ENCODE results near the gene ATRN. TPM values are rescaled to one million over a fixed set of nuclear protein-coding genes. Genes with fewer than 3 reads are reported as not detected.

The ATRN gene
- total RNA-seq, 1 experiment from 2014 or later, result 41.4 TPM

DNA sequence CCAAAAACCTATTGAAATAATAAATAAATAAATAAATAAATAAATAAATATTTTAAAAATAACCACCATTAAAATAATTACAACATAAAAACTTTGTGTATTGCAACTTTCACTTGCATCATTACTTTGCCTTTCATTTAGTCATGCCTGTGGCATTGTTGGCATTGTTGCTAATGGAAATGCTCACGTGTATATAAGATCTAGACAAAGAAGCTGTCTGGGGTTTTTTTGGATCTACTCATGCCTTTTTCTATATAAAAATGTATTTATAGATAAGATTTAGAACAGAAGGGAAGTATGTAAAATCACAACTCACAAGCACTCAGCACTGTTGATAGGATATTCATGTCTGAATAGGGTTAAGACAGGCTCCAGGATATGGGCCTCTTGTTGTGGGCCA is 164.5 kb downstream of the ATRN start:
- POLR2A ChIA-PET, result no interaction called here
- H3K27ac Mint-ChIP-seq (ENCODE audit: unreplicated experiment), result no peak overlapping the region
- CTCF ChIA-PET, result no interaction called here

DNA sequence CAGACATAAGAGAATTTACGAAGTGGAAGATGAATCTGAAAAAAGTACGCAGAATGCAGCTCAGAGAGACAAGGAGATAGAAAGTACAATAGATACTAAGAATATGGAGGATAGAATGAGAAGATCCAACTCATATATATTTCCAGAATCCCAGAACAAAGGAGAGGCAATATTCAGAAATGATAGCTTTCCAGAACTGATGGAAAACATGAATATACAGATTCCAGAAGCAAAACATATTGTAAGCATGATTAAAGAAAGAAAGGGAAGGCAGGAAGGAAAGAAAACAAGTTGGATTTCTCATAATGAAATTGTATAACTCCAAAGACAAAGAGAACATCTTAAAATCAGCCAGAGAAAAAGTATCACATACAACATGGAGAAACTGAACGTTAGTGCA is 169.4 kb downstream of the ATRN start:
- H3K36me3 Mint-ChIP-seq (ENCODE audit: insufficient read depth, unreplicated experiment), result peaks cover 6% of the 10 kb centered on the region
- Histone ChIP-seq H3K9me3 (no peaks in the 10 kb centered on the region), H3K4me3 (ENCODE audit: low read depth, low read length) (no peak overlapping the region), H3K4me1 (no peaks in the 10 kb centered on the region), H3K27me3 (replicated peaks; ENCODE audit: control insufficient read depth, insufficient read depth, low read length) (no peaks in the 10 kb centered on the region), H3K36me3 (ENCODE audit: control insufficient read depth, insufficient read depth, low read length) (no peaks in the 10 kb centered on the region)
- TF ChIP-seq, protein P1, sequence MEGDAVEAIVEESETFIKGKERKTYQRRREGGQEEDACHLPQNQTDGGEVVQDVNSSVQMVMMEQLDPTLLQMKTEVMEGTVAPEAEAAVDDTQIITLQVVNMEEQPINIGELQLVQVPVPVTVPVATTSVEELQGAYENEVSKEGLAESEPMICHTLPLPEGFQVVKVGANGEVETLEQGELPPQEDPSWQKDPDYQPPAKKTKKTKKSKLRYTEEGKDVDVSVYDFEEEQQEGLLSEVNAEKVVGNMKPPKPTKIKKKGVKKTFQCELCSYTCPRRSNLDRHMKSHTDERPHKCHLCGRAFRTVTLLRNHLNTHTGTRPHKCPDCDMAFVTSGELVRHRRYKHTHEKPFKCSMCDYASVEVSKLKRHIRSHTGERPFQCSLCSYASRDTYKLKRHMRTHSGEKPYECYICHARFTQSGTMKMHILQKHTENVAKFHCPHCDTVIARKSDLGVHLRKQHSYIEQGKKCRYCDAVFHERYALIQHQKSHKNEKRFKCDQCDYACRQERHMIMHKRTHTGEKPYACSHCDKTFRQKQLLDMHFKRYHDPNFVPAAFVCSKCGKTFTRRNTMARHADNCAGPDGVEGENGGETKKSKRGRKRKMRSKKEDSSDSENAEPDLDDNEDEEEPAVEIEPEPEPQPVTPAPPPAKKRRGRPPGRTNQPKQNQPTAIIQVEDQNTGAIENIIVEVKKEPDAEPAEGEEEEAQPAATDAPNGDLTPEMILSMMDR (IDR thresholded peaks at IDR 0.05; ENCODE audit: insufficient read depth in 1 of 2, low read depth in 1 of 2, low read length in 1 of 2, severe bottlenecking in 1 of 2, unreplicated experiment in 1 of 2), result no peak
- no peak for DNase-seq
- no peak overlapping the region for H3K4me3 Mint-ChIP-seq (ENCODE audit: unreplicated experiment)
- no peaks in the 10 kb centered on the region for H3K27me3 Mint-ChIP-seq (ENCODE audit: insufficient read depth, unreplicated experiment)
- no TSS peak for BruUV-seq (replicated peaks)
- no peaks in the 10 kb centered on the region for H3K4me1 Mint-ChIP-seq (ENCODE audit: low read depth, unreplicated experiment)
- peaks cover 13% of the 10 kb centered on the region for H3K9me3 Mint-ChIP-seq (ENCODE audit: unreplicated experiment)
- intact Hi-C loops (cut with micrococcal nuclease; ENCODE audit: unreplicated experiment), result no loop called here
- POLR2A ChIA-PET, result no interaction called here
- CTCF ChIA-PET, result no interaction called here
- no peak overlapping the region for H3K27ac Mint-ChIP-seq (ENCODE audit: unreplicated experiment)

More for the DNA sequence above, 164.5 kb downstream of the ATRN start:
- no peak for DNase-seq
- H3K4me1 Mint-ChIP-seq (ENCODE audit: low read depth, unreplicated experiment), result no peaks in the 10 kb centered on the region
- no peaks in the 10 kb centered on the region for H3K36me3 ChIP-seq (ENCODE audit: control insufficient read depth, insufficient read depth, low read length)
- no peak overlapping the region for H3K4me3 Mint-ChIP-seq (ENCODE audit: unreplicated experiment)
- TF ChIP-seq, protein P1 (IDR thresholded peaks at IDR 0.05; ENCODE audit: insufficient read depth in 1 of 2, low read depth in 1 of 2, low read length in 1 of 2, severe bottlenecking in 1 of 2, unreplicated experiment in 1 of 2), result no peak
- no peaks in the 10 kb centered on the region for H3K9me3 ChIP-seq
- intact Hi-C loops (cut with micrococcal nuclease; ENCODE audit: unreplicated experiment), result loop anchor here (10.0 kb wide), 1 partner anchor 71 kb away; no protein-coding TSS in a partner anchor
- H3K36me3 Mint-ChIP-seq (ENCODE audit: insufficient read depth, unreplicated experiment), result no peaks in the 10 kb centered on the region
- peaks cover 7% of the 10 kb centered on the region for H3K9me3 Mint-ChIP-seq (ENCODE audit: unreplicated experiment)
- no TSS peak for BruUV-seq (replicated peaks)
- H3K4me3 ChIP-seq (ENCODE audit: low read depth, low read length), result no peak overlapping the region
- no peaks in the 10 kb centered on the region for H3K27me3 ChIP-seq (replicated peaks; ENCODE audit: control insufficient read depth, insufficient read depth, low read length)
- H3K4me1 ChIP-seq, result no peaks in the 10 kb centered on the region
- H3K27me3 Mint-ChIP-seq (ENCODE audit: insufficient read depth, unreplicated experiment), result no peaks in the 10 kb centered on the region

DNA sequence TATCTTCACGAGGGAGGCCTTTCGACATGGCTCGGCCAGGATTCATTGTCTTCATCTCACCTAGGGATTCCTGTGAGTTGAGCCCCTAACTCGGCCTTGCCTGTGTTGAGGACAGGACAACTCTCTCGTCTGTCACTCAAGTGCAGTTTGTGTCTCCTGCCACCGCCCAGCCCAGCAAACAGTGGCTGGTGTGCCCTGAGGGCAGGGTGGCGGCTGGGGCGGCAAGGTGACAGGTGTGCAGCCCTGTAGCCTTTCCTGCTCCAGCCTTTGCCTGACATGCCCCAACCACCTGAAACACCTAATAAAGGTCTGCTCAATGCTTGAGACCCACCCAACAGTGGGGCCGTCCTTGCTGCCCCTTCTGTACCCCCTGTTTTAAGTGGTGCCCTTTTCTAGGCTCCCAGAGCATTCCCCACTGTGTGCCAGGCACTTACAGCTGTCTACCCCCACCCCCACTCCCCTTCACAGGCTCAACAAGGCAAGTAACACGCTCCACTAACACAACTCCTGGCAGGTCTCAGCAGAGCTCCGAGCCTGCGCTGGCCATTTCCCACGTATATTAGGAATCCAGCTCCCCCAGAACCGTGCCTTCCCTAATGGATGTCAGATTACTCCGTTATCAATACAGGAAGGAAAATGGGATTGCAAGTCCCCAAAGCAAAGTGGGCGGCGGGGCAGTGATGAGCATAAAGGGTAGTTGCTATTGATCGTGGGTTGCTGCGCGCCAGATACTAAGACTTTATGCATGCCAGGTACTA is 174.7 kb downstream of the ATRN start:
- TF ChIP-seq, protein P1 (IDR thresholded peaks at IDR 0.05; ENCODE audit: insufficient read depth in 1 of 2, low read depth in 1 of 2, low read length in 1 of 2, severe bottlenecking in 1 of 2, unreplicated experiment in 1 of 2), result no peak
- Histone ChIP-seq H3K27me3 (replicated peaks; ENCODE audit: control insufficient read depth, insufficient read depth, low read length) (no peaks in the 10 kb centered on the region), H3K4me3 (ENCODE audit: low read depth, low read length) (no peak overlapping the region), H3K9me3 (no peaks in the 10 kb centered on the region), H3K4me1 (no peaks in the 10 kb centered on the region), H3K36me3 (ENCODE audit: control insufficient read depth, insufficient read depth, low read length) (no peaks in the 10 kb centered on the region; the same call in 1 of the 2 replicates)
- Mint-ChIP-seq H3K36me3 (ENCODE audit: insufficient read depth, unreplicated experiment) (peaks cover 12% of the 10 kb centered on the region), H3K4me1 (ENCODE audit: low read depth, unreplicated experiment) (no peaks in the 10 kb centered on the region), H3K27me3 (ENCODE audit: insufficient read depth, unreplicated experiment) (no peaks in the 10 kb centered on the region), H3K27ac (ENCODE audit: unreplicated experiment) (no peak overlapping the region), H3K4me3 (ENCODE audit: unreplicated experiment) (no peak overlapping the region), H3K9me3 (ENCODE audit: unreplicated experiment) (peaks cover 5% of the 10 kb centered on the region)
- CTCF ChIA-PET, result no interaction called here
- BruUV-seq (replicated peaks), result no TSS peak
- POLR2A ChIA-PET, result no interaction called here
- DNase-seq, result no peak
- intact Hi-C loops (cut with micrococcal nuclease; ENCODE audit: unreplicated experiment), result no loop called here

Data from Caco-2 (cell line).